ENCODE measurements around the gene PCDHGC5. TPM values are rescaled to one million over a fixed set of nuclear protein-coding genes. Genes with fewer than 3 reads are reported as not detected.

Gene PCDHGC5
- total and polyA plus RNA-seq, 9 of the 15 experiments (the other 6 are each of a cell fraction or from before 2014, with no cell fraction given), result not detected

DNA sequence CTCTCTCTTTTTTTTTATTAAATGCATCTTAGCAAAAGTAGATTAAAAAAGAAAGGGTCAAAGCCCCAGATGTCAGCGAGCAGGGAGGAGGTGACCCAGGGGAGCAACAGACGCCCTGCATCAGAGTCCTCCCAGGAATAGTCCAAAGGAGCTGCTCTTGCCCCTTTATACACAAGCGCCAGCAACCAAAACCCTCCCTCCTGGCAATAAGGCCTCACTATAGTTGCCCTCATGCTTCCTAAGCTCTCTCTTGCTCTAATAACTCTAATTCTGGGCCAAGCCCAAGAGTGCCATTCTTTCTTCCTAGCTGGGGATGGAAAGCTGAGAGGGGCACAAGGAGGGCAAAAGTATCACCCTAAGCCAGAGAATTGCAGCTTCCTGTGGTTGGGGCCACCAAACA, 26.3 kb downstream of the PCDHGC5 start:
- H3K9ac ChIP-seq (ENCODE audit: insufficient read depth in 1 of 2, low read depth in 2 of 2, low read length in 2 of 2), result no peak overlapping the region
- ChIA-PET CTCF (ENCODE audit: low intra/inter-chr PET ratio) (interaction anchor here (1.2 kb wide), 1 partner anchor 141 kb away, joined by 3 read pairs; the partner anchor contains the start of gene PCDHGA6), POLR2A (interaction anchor here (0.6 to 1.8 kb wide), 7 partner anchors 20 to 195 kb away, joined by 3 to 7 read pairs (median 4); partner anchors contain the start of genes PCDHGC5 and TAF7)
- peaks cover 5 to 17% of the 10 kb centered on the region in 2 experiments; a peak in 3 of 5 replicates for H3K4me1 ChIP-seq (replicated peaks in 1 of 2; ENCODE audit: control insufficient read depth in 2 of 2, insufficient read depth in 2 of 2, low read length in 2 of 2)
- peaks cover 8% of the 10 kb centered on the region for H3K9me1 ChIP-seq (ENCODE audit: control insufficient read depth, insufficient read depth, low read length)
- DNase-seq (ENCODE audit: extremely low read depth in 1 of 4, low spot score in 3 of 4) (no peak), ATAC-seq (no peak), FAIRE-seq (no peak)
- intact Hi-C loops (cut with micrococcal nuclease) (loop anchor here (10.0 kb wide), 1 partner anchor 280 kb away; no protein-coding TSS in a partner anchor), in situ Hi-C loops (cut with MboI) (no loop called here)
- peaks cover 71% of the 10 kb centered on the region for H3K36me3 ChIP-seq (ENCODE audit: control insufficient read depth, insufficient read depth, low read length)
- TSS peak; percentile 42 for BruUV-seq (replicated peaks)
- no peaks in the 10 kb centered on the region for H3K27me3 ChIP-seq (ENCODE audit: control insufficient read depth in 2 of 2, insufficient read depth in 2 of 2, low read length in 2 of 2)
- no peak overlapping the region for H3K4me2 ChIP-seq (ENCODE audit: insufficient read depth, low read length)
- H4K20me1 ChIP-seq (replicated peaks; ENCODE audit: control insufficient read depth, insufficient read depth, low read length), result no peaks in the 10 kb centered on the region
- no peaks in the 10 kb centered on the region for H3K79me2 ChIP-seq (ENCODE audit: control insufficient read depth, insufficient read depth, low read length)
- no peak overlapping the region for H3K4me3 ChIP-seq
- no peak overlapping the region for H3K27ac ChIP-seq (ENCODE audit: extremely low read depth, low read depth, low read length)
- H2AFZ ChIP-seq (ENCODE audit: low read depth, low read length), result no peak overlapping the region
- H3K9me3 ChIP-seq (replicated peaks; ENCODE audit: control insufficient read depth, insufficient read depth, low read depth, low read length), result no peaks in the 10 kb centered on the region
- 85% methylated on average over 1 of the region's 3 CpGs for WGBS (ENCODE audit: insufficient coverage, low coverage, missing lambda C conversion rate)
- TF ChIP-seq RHOXF2B (CRISPR knock-in tag; conservative IDR thresholded peaks at IDR 0.05) (no peak), ZNF143 (CRISPR knock-in tag; IDR thresholded peaks at IDR 0.05) (no peak), ZNF445 (CRISPR knock-in tag; IDR thresholded peaks at IDR 0.05; ENCODE audit: low read depth) (no peak)
- TF ChIP-seq, protein P1, sequence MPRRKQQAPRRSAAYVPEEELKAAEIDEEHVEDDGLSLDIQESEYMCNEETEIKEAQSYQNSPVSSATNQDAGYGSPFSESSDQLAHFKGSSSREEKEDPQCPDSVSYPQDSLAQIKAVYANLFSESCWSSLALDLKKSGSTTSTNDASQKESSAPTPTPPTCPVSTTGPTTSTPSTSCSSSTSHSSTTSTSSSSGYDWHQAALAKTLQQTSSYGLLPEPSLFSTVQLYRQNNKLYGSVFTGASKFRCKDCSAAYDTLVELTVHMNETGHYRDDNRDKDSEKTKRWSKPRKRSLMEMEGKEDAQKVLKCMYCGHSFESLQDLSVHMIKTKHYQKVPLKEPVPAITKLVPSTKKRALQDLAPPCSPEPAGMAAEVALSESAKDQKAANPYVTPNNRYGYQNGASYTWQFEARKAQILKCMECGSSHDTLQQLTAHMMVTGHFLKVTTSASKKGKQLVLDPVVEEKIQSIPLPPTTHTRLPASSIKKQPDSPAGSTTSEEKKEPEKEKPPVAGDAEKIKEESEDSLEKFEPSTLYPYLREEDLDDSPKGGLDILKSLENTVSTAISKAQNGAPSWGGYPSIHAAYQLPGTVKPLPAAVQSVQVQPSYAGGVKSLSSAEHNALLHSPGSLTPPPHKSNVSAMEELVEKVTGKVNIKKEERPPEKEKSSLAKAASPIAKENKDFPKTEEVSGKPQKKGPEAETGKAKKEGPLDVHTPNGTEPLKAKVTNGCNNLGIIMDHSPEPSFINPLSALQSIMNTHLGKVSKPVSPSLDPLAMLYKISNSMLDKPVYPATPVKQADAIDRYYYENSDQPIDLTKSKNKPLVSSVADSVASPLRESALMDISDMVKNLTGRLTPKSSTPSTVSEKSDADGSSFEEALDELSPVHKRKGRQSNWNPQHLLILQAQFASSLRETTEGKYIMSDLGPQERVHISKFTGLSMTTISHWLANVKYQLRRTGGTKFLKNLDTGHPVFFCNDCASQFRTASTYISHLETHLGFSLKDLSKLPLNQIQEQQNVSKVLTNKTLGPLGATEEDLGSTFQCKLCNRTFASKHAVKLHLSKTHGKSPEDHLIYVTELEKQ (CRISPR knock-in tag; IDR thresholded peaks at IDR 0.05), result no peak
- TF ChIP-seq, protein P2, sequence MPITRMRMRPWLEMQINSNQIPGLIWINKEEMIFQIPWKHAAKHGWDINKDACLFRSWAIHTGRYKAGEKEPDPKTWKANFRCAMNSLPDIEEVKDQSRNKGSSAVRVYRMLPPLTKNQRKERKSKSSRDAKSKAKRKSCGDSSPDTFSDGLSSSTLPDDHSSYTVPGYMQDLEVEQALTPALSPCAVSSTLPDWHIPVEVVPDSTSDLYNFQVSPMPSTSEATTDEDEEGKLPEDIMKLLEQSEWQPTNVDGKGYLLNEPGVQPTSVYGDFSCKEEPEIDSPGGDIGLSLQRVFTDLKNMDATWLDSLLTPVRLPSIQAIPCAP (CRISPR knock-in tag; IDR thresholded peaks at IDR 0.05; ENCODE audit: borderline replicate concordance), result no peak
- TF ChIP-seq, protein P3, sequence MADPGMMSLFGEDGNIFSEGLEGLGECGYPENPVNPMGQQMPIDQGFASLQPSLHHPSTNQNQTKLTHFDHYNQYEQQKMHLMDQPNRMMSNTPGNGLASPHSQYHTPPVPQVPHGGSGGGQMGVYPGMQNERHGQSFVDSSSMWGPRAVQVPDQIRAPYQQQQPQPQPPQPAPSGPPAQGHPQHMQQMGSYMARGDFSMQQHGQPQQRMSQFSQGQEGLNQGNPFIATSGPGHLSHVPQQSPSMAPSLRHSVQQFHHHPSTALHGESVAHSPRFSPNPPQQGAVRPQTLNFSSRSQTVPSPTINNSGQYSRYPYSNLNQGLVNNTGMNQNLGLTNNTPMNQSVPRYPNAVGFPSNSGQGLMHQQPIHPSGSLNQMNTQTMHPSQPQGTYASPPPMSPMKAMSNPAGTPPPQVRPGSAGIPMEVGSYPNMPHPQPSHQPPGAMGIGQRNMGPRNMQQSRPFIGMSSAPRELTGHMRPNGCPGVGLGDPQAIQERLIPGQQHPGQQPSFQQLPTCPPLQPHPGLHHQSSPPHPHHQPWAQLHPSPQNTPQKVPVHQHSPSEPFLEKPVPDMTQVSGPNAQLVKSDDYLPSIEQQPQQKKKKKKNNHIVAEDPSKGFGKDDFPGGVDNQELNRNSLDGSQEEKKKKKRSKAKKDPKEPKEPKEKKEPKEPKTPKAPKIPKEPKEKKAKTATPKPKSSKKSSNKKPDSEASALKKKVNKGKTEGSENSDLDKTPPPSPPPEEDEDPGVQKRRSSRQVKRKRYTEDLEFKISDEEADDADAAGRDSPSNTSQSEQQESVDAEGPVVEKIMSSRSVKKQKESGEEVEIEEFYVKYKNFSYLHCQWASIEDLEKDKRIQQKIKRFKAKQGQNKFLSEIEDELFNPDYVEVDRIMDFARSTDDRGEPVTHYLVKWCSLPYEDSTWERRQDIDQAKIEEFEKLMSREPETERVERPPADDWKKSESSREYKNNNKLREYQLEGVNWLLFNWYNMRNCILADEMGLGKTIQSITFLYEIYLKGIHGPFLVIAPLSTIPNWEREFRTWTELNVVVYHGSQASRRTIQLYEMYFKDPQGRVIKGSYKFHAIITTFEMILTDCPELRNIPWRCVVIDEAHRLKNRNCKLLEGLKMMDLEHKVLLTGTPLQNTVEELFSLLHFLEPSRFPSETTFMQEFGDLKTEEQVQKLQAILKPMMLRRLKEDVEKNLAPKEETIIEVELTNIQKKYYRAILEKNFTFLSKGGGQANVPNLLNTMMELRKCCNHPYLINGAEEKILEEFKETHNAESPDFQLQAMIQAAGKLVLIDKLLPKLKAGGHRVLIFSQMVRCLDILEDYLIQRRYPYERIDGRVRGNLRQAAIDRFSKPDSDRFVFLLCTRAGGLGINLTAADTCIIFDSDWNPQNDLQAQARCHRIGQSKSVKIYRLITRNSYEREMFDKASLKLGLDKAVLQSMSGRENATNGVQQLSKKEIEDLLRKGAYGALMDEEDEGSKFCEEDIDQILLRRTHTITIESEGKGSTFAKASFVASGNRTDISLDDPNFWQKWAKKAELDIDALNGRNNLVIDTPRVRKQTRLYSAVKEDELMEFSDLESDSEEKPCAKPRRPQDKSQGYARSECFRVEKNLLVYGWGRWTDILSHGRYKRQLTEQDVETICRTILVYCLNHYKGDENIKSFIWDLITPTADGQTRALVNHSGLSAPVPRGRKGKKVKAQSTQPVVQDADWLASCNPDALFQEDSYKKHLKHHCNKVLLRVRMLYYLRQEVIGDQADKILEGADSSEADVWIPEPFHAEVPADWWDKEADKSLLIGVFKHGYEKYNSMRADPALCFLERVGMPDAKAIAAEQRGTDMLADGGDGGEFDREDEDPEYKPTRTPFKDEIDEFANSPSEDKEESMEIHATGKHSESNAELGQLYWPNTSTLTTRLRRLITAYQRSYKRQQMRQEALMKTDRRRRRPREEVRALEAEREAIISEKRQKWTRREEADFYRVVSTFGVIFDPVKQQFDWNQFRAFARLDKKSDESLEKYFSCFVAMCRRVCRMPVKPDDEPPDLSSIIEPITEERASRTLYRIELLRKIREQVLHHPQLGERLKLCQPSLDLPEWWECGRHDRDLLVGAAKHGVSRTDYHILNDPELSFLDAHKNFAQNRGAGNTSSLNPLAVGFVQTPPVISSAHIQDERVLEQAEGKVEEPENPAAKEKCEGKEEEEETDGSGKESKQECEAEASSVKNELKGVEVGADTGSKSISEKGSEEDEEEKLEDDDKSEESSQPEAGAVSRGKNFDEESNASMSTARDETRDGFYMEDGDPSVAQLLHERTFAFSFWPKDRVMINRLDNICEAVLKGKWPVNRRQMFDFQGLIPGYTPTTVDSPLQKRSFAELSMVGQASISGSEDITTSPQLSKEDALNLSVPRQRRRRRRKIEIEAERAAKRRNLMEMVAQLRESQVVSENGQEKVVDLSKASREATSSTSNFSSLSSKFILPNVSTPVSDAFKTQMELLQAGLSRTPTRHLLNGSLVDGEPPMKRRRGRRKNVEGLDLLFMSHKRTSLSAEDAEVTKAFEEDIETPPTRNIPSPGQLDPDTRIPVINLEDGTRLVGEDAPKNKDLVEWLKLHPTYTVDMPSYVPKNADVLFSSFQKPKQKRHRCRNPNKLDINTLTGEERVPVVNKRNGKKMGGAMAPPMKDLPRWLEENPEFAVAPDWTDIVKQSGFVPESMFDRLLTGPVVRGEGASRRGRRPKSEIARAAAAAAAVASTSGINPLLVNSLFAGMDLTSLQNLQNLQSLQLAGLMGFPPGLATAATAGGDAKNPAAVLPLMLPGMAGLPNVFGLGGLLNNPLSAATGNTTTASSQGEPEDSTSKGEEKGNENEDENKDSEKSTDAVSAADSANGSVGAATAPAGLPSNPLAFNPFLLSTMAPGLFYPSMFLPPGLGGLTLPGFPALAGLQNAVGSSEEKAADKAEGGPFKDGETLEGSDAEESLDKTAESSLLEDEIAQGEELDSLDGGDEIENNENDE (IDR thresholded peaks at IDR 0.05; ENCODE audit: low read depth, low read length), result no peak

Data from K562 (cell line).